ENCODE results near the gene ROR2.
"Not testable (repeated sequence)": the region's sequence is repeated elsewhere in the genome, so short reads cannot be mapped to it uniquely, and the experiment has no call there.

The ROR2 gene

DNA sequence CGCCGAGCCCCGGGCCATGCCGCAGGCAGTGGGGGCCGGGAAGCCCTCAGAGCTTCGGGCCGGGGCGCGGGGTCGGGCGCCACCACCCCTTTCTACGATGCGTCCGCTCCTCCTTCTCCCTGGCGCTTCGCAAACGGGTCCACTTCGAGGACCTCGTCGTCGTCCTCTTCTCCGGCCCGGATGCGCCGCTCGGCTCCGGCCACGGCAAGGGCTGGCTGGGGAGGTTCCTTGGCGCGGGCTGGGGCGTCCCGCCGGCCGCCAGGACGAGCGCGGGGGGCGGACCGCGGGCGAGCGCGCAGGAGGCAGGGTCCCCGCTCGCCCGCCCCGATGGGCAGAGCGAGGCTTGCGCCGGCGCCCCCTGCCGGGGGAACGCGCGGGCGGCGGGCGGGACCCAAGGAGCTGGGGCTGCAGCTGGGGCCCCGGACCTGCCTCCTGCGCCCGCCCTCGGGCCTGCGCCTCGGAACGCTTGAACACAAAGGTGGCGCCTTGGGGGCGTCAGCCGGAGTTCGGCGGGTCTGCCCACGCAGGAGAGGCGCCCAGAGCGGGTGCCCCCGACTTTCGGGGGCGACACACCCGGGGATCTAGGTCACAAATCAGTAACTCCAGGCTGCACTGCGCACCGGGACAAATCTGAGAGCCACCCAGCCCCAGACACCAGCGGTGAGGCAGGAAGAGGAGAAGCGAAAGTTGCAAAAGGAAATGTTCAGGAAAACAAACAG, at the start of gene ROR2:
Gene ROR2, minus strand, starts transcription at position 283 of the 719 bp plus-strand sequence.
- peak; percentile 89 for DNase-seq (ENCODE audit: low read depth, low spot score)

- DNase-seq (ENCODE audit: low read depth, low spot score) = no peak
Observed at GRCh38 chr9:91995000-91995655, 45.1 kb upstream of the ROR2 start.

DNA sequence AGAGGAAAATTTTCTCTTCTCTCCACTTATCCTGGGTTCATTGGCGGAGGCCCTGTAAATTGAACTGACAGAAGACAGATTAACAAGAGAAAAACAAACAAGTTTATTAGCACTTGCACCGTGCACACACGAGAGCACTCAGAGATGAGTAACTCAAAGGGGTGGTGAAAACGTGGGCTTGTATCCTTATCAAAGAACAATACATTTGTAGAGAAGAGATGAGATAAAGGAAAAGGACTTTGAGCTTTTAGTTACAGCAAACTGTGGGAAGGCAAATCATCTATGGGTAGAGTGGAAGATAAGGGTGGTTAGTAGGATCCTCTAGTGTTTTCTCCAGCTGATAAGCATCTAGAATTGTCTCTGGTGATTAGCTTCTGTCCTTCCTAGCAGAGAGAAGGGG, 44.4 kb upstream of the ROR2 start:
- DNase-seq (ENCODE audit: low read depth, low spot score) = no peak

DNA sequence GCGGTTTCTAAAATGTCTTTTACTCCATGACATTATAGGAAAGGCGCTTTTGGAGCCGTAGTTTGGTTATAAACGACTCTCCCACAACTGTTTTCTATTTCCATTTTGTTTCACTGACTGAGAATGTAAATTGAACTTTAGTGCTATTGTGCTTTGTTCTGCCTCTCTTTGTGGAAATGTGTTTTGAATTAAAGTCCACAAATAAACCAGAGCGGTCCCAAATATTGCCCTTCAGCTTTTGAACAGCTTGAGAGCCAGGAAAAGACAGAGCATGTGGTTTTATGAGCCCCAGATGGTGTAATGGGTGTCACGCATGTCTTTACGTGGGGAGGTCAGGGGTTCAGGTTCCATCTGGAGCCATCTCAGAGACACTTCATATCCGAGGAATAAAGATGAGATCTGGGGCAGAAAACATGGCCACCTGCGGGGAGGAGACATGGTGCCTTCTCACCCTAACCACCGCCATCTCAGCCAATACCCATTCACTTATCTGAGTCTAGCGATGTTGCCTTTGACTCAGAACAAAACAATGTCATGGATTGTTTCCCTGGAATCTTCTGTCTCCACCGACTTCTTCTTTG, 42.5 kb upstream of the ROR2 start:
- DNase-seq (ENCODE audit: low read depth, low spot score) = no peak

GRCh38 chr9:91991721-91992341, 41.8 kb upstream of the ROR2 start:
- DNase-seq (ENCODE audit: low read depth, low spot score) = no peak

DNA sequence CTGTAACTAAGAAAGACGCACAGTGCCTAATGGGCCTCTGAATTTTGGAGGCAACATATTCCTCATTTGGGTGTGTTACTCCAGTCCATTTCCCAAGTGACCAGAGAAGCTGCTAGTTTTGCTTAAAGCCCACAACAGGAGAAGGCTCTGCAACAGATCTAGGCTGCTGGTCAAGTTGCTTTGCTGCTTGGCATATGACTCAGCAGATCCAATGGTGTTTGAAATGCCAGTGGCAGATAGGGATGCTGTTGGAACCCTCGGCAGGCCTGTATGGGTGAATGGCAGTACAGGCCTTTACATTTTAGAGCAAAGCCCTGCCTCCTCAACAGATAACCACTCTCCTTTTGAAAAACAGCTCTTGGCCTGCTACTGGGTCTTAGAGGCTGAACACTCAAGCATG, 36.2 kb upstream of the ROR2 start:
- no peak for DNase-seq (ENCODE audit: low read depth, low spot score)

- DNase-seq (ENCODE audit: low read depth, low spot score) = no peak
Observed at GRCh38 chr9:91985692-91986091, 35.7 kb upstream of the ROR2 start.

DNA sequence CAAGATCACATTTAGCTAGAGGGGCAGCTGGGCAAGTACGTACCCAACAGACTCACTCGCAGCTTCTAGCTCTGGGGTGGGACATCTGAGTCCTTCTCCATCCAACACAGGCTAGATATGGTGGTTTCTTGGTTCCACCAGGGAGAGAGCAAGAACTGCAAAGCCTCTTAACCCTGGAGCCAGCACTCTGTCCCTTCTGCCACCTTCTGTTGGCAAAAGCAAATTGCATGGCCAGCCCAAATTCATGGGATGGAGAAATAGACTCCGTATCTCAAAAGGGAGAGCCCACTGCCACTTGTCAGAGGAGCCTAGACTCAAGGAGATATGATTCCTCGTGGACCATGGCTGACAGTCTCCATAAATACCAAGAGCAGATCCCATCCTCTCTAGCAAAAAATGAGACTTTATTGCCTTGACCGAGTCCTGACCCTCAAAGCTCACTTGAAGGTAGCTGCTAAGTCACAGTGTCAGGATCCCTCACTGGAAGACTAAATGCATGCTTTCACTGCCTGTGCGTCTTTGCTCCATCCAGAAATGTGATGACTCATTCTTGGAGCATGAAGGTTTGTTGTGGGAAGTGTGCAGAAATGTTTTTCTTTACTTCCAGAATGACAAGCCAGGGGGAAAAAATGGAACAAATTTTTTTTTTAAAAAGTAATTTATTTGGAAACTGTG, 28.8 kb upstream of the ROR2 start:
- DNase-seq (ENCODE audit: low read depth, low spot score) = peak; percentile 80

DNA sequence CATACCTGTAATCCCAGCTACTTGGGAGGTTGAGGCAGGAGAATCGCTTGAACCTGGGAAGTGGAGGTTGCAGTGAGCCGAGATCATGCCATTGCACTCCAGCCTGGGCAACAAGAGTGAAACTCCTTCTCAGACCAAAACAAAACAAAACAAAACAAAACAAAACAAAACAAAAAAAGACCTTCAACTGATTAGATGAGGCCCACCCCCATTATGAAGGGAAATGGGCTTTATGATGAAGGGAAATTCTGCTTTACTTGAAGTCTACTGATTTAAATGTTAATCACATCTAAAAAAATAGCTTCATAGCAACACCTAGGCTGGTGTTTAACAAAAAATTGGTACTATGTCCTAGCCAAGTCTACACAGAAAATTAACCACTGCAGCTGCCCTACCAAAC, 25.2 kb upstream of the ROR2 start:
- DNase-seq (ENCODE audit: low read depth, low spot score) = not testable (repeated sequence)

- DNase-seq (ENCODE audit: low read depth, low spot score) = no peak
Observed at GRCh38 chr9:91972711-91973110, 22.7 kb upstream of the ROR2 start.

GRCh38 chr9:91972076-91972626, 22.1 kb upstream of the ROR2 start:
- DNase-seq (ENCODE audit: low read depth, low spot score) = peak; percentile 41

DNA sequence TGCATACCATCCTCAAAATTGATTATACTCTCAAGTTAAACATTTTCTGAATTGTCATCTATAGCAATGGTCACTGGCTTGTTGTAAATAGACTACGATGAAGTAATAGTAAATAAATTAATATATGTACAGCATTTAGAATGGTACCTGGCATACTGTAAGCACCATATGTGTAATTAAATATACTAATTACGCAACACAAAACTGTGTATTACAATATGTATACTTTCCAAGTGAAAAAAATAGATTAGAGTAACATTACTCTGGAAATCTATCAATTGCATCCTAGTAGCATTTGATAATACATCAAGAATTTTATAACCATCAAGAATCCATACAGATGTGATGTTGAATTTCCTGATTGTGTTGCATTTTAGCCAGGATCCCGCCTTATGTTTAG, 17.2 kb upstream of the ROR2 start:
- no peak for DNase-seq (ENCODE audit: low read depth, low spot score)

DNA sequence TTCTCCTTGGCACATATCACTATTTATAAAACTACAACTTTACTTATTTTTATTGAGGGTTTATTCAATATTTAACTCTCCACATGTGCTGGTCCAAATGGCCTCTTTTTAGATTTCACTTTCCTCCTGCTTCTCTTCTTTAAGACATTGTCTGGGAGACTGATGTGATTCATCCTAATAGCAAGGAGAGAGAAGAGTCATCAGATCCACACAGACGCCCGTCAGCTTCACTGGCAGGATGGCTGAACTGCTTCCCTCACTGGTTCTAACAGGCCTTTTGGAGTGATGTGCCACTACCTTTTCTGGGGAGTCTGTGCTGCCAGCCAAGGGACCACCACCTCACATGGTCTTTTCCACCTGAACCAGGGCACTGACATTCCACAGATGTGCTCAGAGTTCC, 16.5 kb upstream of the ROR2 start:
- DNase-seq (ENCODE audit: low read depth, low spot score) = no peak

DNA sequence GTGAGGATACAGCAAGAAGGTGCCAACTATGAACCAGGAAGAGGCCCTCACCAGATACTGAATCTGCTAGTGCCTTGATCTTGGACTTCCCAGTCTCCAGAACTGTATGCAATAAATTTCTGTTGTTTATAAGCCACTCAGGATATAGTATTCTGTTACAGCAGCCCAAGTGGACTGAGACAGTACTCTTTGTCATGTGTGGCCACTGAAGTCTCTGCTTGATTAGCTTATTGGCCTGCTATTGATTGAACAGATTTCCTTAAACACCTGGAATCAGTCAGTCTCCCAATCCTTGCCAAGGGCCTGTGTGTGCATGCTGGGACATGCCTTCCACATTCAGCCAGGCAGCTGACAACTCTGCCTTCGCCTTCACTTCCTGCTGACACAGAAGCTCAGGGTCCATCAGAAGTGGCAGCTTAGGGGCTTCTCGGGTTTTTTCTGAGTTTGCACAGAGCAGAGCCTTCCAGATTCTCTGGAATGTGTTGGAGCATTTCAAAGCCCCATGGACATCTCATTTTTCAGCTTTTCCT, 13.7 kb upstream of the ROR2 start:
- peak; percentile 12 for DNase-seq (ENCODE audit: low read depth, low spot score)

- DNase-seq (ENCODE audit: low read depth, low spot score) = no peak
Observed at GRCh38 chr9:91960367-91960766, 10.3 kb upstream of the ROR2 start.

DNA sequence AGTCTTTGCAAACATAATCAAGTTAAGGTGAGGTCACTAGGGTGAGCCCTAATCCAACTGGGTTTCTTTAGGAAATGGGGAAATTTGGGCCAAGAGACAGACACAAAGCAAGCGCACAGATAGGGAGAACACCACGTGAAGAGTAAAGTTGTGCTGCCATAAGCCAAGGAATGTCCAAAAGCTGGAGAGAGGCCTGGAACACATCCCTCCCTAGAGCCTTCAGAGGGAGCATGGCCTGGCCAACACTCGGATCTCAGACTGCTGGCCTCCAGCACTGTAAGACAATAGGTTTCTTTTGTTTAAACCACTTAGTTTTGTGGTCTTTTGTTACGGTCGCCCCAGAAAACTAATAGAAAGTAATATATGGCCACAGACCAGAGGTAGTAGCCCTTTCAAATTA, 8.1 kb upstream of the ROR2 start:
- DNase-seq (ENCODE audit: low read depth, low spot score) = no peak

DNA sequence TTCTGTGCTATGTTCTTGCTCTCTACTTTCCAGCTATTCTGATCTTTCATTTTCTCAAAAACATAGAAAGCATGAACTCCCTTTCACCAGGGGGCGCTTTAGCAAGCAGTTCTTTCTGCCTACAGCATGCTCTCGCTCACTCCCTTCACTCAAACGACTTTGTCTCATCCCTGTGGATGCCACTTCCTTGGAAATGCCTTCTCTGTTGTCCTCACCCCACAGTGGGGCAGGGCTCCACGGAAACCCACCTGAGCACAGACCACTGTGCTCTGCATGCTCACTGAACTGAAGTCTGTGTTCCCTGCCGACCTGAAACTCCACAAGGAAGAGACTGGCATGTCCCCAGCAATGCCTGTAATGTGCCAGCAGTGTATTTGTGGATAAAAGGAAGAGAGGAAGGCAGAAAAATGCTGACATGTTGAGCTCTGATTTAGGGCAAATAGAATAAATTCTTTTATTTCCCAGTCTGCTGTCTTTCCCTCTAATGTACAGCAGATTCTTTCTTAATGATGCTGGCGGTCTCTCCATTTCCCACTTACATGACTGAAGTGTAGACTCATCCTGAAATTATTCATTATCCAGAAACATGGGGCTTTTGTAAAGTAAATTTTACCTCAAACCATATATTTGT, 4.9 kb upstream of the ROR2 start:
- peak; percentile 72 for DNase-seq (ENCODE audit: low read depth, low spot score)

DNA sequence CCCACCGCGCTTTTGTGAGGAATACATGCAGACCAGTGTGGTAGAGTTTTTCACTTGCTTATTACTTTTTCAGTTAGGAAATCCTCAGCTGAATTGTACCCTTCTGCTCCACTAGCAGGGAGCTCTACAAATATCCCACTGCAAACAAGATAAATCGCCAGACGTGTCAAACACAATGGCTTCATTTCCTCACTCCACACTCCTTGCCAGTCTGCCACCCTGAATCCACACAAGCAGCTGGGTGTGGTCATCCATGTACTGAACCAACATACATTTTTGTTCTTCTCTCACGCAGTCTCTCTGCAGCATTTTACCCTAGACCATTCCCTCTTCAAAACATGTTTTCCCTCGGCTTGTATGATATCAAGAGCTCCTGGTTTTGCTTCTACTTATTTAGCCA, 3.7 kb upstream of the ROR2 start:
- DNase-seq (ENCODE audit: low read depth, low spot score) = no peak

DNA sequence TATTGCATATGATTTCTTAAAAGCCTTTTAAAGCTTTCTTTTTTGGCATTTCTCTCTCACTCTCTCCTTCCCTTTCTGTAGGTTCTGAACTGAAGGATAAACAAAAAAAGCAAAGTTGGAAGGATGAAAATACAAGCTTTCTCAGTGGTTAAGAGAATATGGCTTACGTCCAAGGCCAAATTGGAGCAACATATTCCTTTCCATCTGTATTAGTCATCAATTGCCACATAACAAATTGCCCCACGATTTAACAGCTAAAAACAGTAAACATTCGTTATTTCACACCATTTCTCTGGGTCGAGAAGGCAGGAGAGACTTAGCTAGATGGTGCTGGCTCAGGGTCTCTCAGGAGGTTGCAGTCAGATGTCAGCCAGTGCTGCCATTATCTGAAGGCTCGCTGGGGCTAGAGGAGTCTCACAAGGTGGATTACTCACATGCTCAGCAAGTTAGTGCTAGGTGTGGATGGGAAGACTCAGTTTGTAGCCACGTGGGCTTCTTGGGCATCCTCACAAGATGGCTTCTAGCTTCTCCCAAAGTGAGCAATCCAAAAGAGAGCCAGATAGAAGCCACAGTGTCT, 2.0 kb upstream of the ROR2 start:
- no peak for DNase-seq (ENCODE audit: low read depth, low spot score)

- DNase-seq (ENCODE audit: low read depth, low spot score) = peak; percentile 70
Observed at GRCh38 chr9:91949392-91949945, 559 bp downstream of the ROR2 start.

All from ELF-1 (cell line).